ENCODE results near the gene PDLIM7. TPM values are rescaled to one million over a fixed set of nuclear protein-coding genes. Genes with fewer than 3 reads are reported as not detected.
A peak's percentile ranks its signal among the peaks of the same experiment; 100 is the strongest.

The PDLIM7 gene
- polyA plus RNA-seq, 1 of the 3 experiments (the other 2 are of a cell fraction), result 206 TPM

GRCh38 chr5:177483042-177483441 is 14.4 kb downstream of the PDLIM7 start:
- CTCF ChIA-PET, result interaction anchor here (1.5 to 20.3 kb wide), 4 partner anchors 12 to 92 kb away, joined by 3 to 201 read pairs (median 6); partner anchors contain the start of gene PDLIM7
- Histone ChIP-seq H3F3A (replicated peaks; ENCODE audit: insufficient read depth) (peaks cover 79% of the 10 kb centered on the region), H3K27me3 (ENCODE audit: insufficient read depth) (no peaks in the 10 kb centered on the region), H2AFZ (ENCODE audit: low read depth) (no peak overlapping the region), H3K27ac (ENCODE audit: low read depth in 2 of 2, low read length in 1 of 2) (peak overlapping the region in 1 of 2 experiments; percentile 7; a peak in 1 of 4 replicates), H3K79me2 (ENCODE audit: insufficient read depth) (peaks cover 3% of the 10 kb centered on the region; the same call in 1 of the 2 replicates), H3K4me1 (ENCODE audit: control insufficient read depth in 1 of 2, insufficient read depth in 2 of 2, low read depth in 1 of 2, low read length in 1 of 2) (peaks cover 6 to 62% of the 10 kb centered on the region in 2 experiments; a peak in 3 of 4 replicates), H4K20me1 (ENCODE audit: insufficient read depth) (peaks cover 35% of the 10 kb centered on the region), H3K9me2 (no peaks in the 10 kb centered on the region), H3K9ac (no peak overlapping the region), H3K9me3 (no peaks in the 10 kb centered on the region), H3K36me3 (replicated peaks in 1 of 2; ENCODE audit: control insufficient read depth in 1 of 2, insufficient read depth in 2 of 2, low read length in 1 of 2) (peaks cover 33 to 35% of the 10 kb centered on the region in 2 experiments), H3K4me3 (ENCODE audit: low read depth in 2 of 2, low read length in 1 of 2) (no peak overlapping the region), H3K4me2 (no peak overlapping the region)
- DNase-seq, result no peak
- no peak for TF ChIP-seq MAX (IDR thresholded peaks at IDR 0.05; ENCODE audit: low read depth)
- TF ChIP-seq NRF1 (IDR thresholded peaks at IDR 0.05; ENCODE audit: low read depth, low read length), result no peak
- no peak for TF ChIP-seq YY1 (IDR thresholded peaks at IDR 0.05; ENCODE audit: low read depth)
- TF ChIP-seq POLR2AphosphoS5 (IDR thresholded peaks at IDR 0.05; ENCODE audit: low read depth, low read length), result no peak; the same call in 1 of the 2 replicates
- TF ChIP-seq USF1 (IDR thresholded peaks at IDR 0.05; ENCODE audit: borderline replicate concordance, low read depth), result no peak
- TF ChIP-seq TCF12 (IDR thresholded peaks at IDR 0.05), result no peak
- TF ChIP-seq FOXM1 (IDR thresholded peaks at IDR 0.05; ENCODE audit: low read depth), result no peak
- TF ChIP-seq EZH2phosphoT487 (IDR thresholded peaks at IDR 0.05; ENCODE audit: borderline replicate concordance, low read depth), result no peak
- no peak for TF ChIP-seq SIN3A (IDR thresholded peaks at IDR 0.05; ENCODE audit: borderline replicate concordance, low read depth, low read length)
- no peak for TF ChIP-seq PBX3 (IDR thresholded peaks at IDR 0.05)
- TF ChIP-seq FOSL2 (IDR thresholded peaks at IDR 0.05; ENCODE audit: borderline replicate concordance, low read depth), result no peak
- TF ChIP-seq MEF2A (IDR thresholded peaks at IDR 0.05; ENCODE audit: borderline replicate concordance, low read depth), result no peak
- no peak for TF ChIP-seq CTCF (IDR thresholded peaks at IDR 0.05)
- no peak for TF ChIP-seq JUND (IDR thresholded peaks at IDR 0.05)
- no peak for TF ChIP-seq RFX5 (IDR thresholded peaks at IDR 0.05; ENCODE audit: low read length)
- TF ChIP-seq REST (IDR thresholded peaks at IDR 0.05; ENCODE audit: low read depth, low read length), result no peak
- TF ChIP-seq SMC3 (IDR thresholded peaks at IDR 0.05; ENCODE audit: low read depth, low read length), result no peak
- no peak for TF ChIP-seq NFIC (IDR thresholded peaks at IDR 0.05; ENCODE audit: borderline replicate concordance)
- no peak for TF ChIP-seq RAD21 (IDR thresholded peaks at IDR 0.05; ENCODE audit: low read length)
- TF ChIP-seq GABPA (IDR thresholded peaks at IDR 0.05; ENCODE audit: low read depth), result no peak
- POLR2A ChIA-PET, result interaction anchor here (0.7 kb wide), 1 partner anchor 9 kb away, joined by 3 read pairs; no protein-coding TSS in a partner anchor
- 96% methylated on average over 9 of the region's 9 CpGs for WGBS (ENCODE audit: low lambda C conversion rate)
